ENCODE results near the gene PPIL4. TPM values are rescaled to one million over a fixed set of nuclear protein-coding genes. Genes with fewer than 3 reads are reported as not detected.

PPIL4 gene
- total and polyA plus RNA-seq, 8 donors, result 6.5 to 14.2 (median 8.8) TPM

GRCh38 chr6:149580880-149581279, 35.0 kb upstream of the PPIL4 start:
- no peak for ATAC-seq
- DNase-seq, result no peak
- 95 to 97% methylated on average over 5 of the region's 5 CpGs for WGBS, 2 donors
- H3K4me1 ChIP-seq, result no peaks in the 10 kb centered on the region
- H3K9me3 ChIP-seq, result no peaks in the 10 kb centered on the region
- H3K27ac ChIP-seq, result no peak overlapping the region
- H3K36me3 ChIP-seq, result peaks cover 0 to 20% (median 0%) of the 10 kb centered on the region in 3 donors
- no peak for FAIRE-seq
- H3K4me3 ChIP-seq, result no peak overlapping the region
- no peak for TF ChIP-seq CTCF (IDR thresholded peaks at IDR 0.05)
- intact Hi-C loops (cut with DNase I), result no loop called here
- no peaks in the 10 kb centered on the region for H3K27me3 ChIP-seq

- no peaks in the 10 kb centered on the region for H3K27me3 ChIP-seq
- TF ChIP-seq CTCF (IDR thresholded peaks at IDR 0.05), result no peak
- H3K4me3 ChIP-seq, result no peak overlapping the region
- no peak overlapping the region for H3K27ac ChIP-seq
- FAIRE-seq, result no peak
- H3K4me1 ChIP-seq, result peaks cover 0 to 6% (median 0%) of the 10 kb centered on the region in 3 donors
- no peak for DNase-seq
- no peaks in the 10 kb centered on the region for H3K9me3 ChIP-seq
- intact Hi-C loops (cut with DNase I), result no loop called here
- no peaks in the 10 kb centered on the region for H3K36me3 ChIP-seq
- no peak for ATAC-seq
- WGBS, 2 donors, result 87 to 90% methylated on average over 7 of the region's 7 CpGs
These were observed 22.2 kb upstream of the PPIL4 start for GRCh38 chr6:149567945-149568585.

- Histone ChIP-seq H3K4me1 (peaks cover 0 to 6% (median 0%) of the 10 kb centered on the region in 3 donors), H3K27me3 (no peaks in the 10 kb centered on the region), H3K36me3 (no peaks in the 10 kb centered on the region), H3K9me3 (no peaks in the 10 kb centered on the region), H3K27ac (peak overlapping the region; percentile 85 to 97 (median 92)), H3K4me3 (peak overlapping the region; percentile 61 to 96 (median 87))
- WGBS, 2 donors, result 14 to 17% methylated on average over 12 of the region's 12 CpGs
- TF ChIP-seq CTCF (IDR thresholded peaks at IDR 0.05), result no peak
- DNase-seq (no peak), FAIRE-seq (no peak), ATAC-seq (no peak)
- intact Hi-C loops (cut with DNase I), result no loop called here
These were observed 21.3 kb upstream of the PPIL4 start for GRCh38 chr6:149567194-149567586.

- peak; percentile 45 to 67 (median 62) for ATAC-seq
- Histone ChIP-seq H3K9me3 (no peaks in the 10 kb centered on the region), H3K27ac (peak overlapping the region; percentile 85 to 97 (median 92)), H3K4me3 (peak overlapping the region; percentile 61 to 96 (median 87)), H3K36me3 (no peaks in the 10 kb centered on the region), H3K4me1 (peaks cover 0 to 6% (median 0%) of the 10 kb centered on the region in 3 donors), H3K27me3 (no peaks in the 10 kb centered on the region)
- FAIRE-seq, result no peak
- DNase-seq, result peak; percentile 43 to 85 (median 61)
- TF ChIP-seq CTCF (IDR thresholded peaks at IDR 0.05), result no peak
- WGBS, 2 donors, result 0% methylated on average over 76 to 81 of the region's 81 CpGs
- intact Hi-C loops (cut with DNase I), result no loop called here
These were observed 20.8 kb upstream of the PPIL4 start for GRCh38 chr6:149566410-149567193.
